H1 (cell line): ENCODE measurements around the gene TSPAN32. TPM values are rescaled to one million over a fixed set of nuclear protein-coding genes. Genes with fewer than 3 reads are reported as not detected.

Experiments used
- CTCF ChIA-PET: fragments of 300-600 bp; sonication (Branson Sonifier 250); formaldehyde crosslinking; loops from one replicate; lab custom pipeline; 2021; ENCODE audit not compliant: partially characterized antibody; lab: Charles Lee
- POLR2A ChIA-PET: fragments of 300-600 bp; sonication (Branson Sonifier 250); formaldehyde crosslinking; loops from one replicate; lab custom pipeline; 2021; ENCODE audit warnings: inconsistent platforms; ENCODE audit not compliant: partially characterized antibody; lab: Charles Lee
- DNase-seq, 2 experiments: peaks; one replicate each; pipeline versions ENCODE4 v3.0.0 to v3.0.0-alpha.2; 2010 to 2022; ENCODE audit warnings: low spot score in 2 of 2, low read depth in 1 of 2, mixed read lengths in 1 of 2
- FAIRE-seq: peaks from 2 replicates; lab custom pipeline; 2011; peaks lifted over from hg19 to GRCh38; lab: Jason Lieb, UNC
- H2AFZ ChIP-seq: 2 replicates; pipeline ENCODE4 v1.8.1; 2012; ENCODE audit warnings: low read length, inconsistent platforms
- H2AK5ac ChIP-seq: 2 replicates; pipeline ENCODE4 v1.6.1; 2013; ENCODE audit warnings: low read depth, low read length
- H2BK120ac ChIP-seq: replicated peaks from 2 replicates; pipeline ENCODE3; 2013; ENCODE audit warnings: low read depth, low read length, inconsistent platforms
- H2BK12ac ChIP-seq: 2 replicates; pipeline ENCODE4 v1.6.1; 2013; ENCODE audit warnings: low read depth, low read length
- H2BK15ac ChIP-seq: 2 replicates; pipeline ENCODE4 v1.6.1; 2013; ENCODE audit warnings: low read length
- H2BK20ac ChIP-seq: 2 replicates; pipeline ENCODE4 v1.6.1; 2013; ENCODE audit warnings: low read length
- H2BK5ac ChIP-seq: 2 replicates; pipeline ENCODE4 v1.6.1; 2013; ENCODE audit warnings: low read depth, low read length
- H3K14ac ChIP-seq: 2 replicates; pipeline ENCODE4 v1.6.1; 2013; ENCODE audit warnings: inconsistent platforms; ENCODE audit not compliant: insufficient read length
- H3K18ac ChIP-seq: 2 replicates; pipeline ENCODE4 v1.6.1; 2013; ENCODE audit warnings: low read length; ENCODE audit errors: extremely low read depth
- H3K23ac ChIP-seq: 2 replicates; pipeline ENCODE4 v1.6.1; 2013; ENCODE audit warnings: inconsistent platforms; ENCODE audit not compliant: insufficient read length
- H3K23me2 ChIP-seq: 2 replicates; pipeline ENCODE4 v1.6.1; 2013; ENCODE audit warnings: low read depth, low read length
- H3K27ac ChIP-seq: 2 replicates; pipeline ENCODE4 v1.6.1; 2011; ENCODE audit warnings: low read depth, low read length, inconsistent platforms
- H3K27me3 ChIP-seq, 4 experiments: replicated peaks in 1 of 4; 1 replicate in 1 of 4; 2 replicates in 3 of 4; pipeline versions ENCODE4 v1.6.1 to v1.8.1; 2011 to 2013; ENCODE audit warnings: low read length in 3 of 4, mild to moderate bottlenecking in 3 of 4, inconsistent platforms in 2 of 4, mixed read lengths in 2 of 4, moderate library complexity in 1 of 4; ENCODE audit not compliant: control insufficient read depth in 3 of 4, insufficient read depth in 3 of 4; ENCODE audit errors: extremely low read depth in 1 of 4
- H3K36me3 ChIP-seq, 4 experiments: 2 replicates each; pipeline versions ENCODE4 v1.6.1 to v1.8.1; 2011 to 2013; ENCODE audit warnings: mild to moderate bottlenecking in 4 of 4, low read length in 3 of 4, moderate library complexity in 2 of 4, control low read depth in 1 of 4, inconsistent platforms in 1 of 4; ENCODE audit not compliant: insufficient read depth in 4 of 4, control insufficient read depth in 2 of 4
- H3K4ac ChIP-seq: replicated peaks from 2 replicates; pipeline ENCODE3; 2013; ENCODE audit warnings: low read length, low read depth, mixed read lengths, inconsistent platforms; ENCODE audit not compliant: insufficient read length
- H3K4me1 ChIP-seq, 4 experiments: replicated peaks in 1 of 4; 1 replicate in 1 of 4; 2 replicates in 3 of 4; pipeline versions ENCODE4 v1.6.1 to v1.8.1; 2011 to 2013; ENCODE audit warnings: low read length in 3 of 4, inconsistent platforms in 2 of 4, mixed read lengths in 1 of 4; ENCODE audit not compliant: insufficient read depth in 4 of 4, control insufficient read depth in 3 of 4
- H3K4me2 ChIP-seq, 2 experiments: 2 replicates each; pipeline versions ENCODE4 v1.6.1 to v1.8.1; 2011 to 2013; ENCODE audit warnings: low read depth in 2 of 2, low read length in 2 of 2, control low read depth in 1 of 2, inconsistent platforms in 1 of 2, mild to moderate bottlenecking in 1 of 2; ENCODE audit not compliant: insufficient read depth in 1 of 2
- H3K4me3 ChIP-seq, 4 experiments: fragments of 200-600, 300-600 bp in 1 of 4; sonication (generic), shearing (Covaris generic), sonication (Bioruptor Twin) in 1 of 4; 2 replicates each; pipeline versions ENCODE4 v1.5.1 to v1.8.1; 2011 to 2016; ENCODE audit warnings: low read length in 4 of 4, low read depth in 3 of 4, control low read depth in 2 of 4, inconsistent platforms in 2 of 4, mild to moderate bottlenecking in 2 of 4, mixed read lengths in 1 of 4, moderate library complexity in 1 of 4; ENCODE audit not compliant: insufficient read depth in 2 of 4; ENCODE audit errors: extremely low read depth in 1 of 4
- H3K56ac ChIP-seq: replicated peaks from 2 replicates; pipeline ENCODE3; 2013; ENCODE audit warnings: low read depth, mild to moderate bottlenecking, mixed read lengths, low read length, inconsistent platforms; ENCODE audit not compliant: insufficient read length
- H3K79me1 ChIP-seq: 2 replicates; pipeline ENCODE4 v1.6.1; 2013; ENCODE audit warnings: low read depth, low read length, control low read depth
- H3K79me2 ChIP-seq, 2 experiments: 2 replicates each; pipeline versions ENCODE4 v1.6.1 to v1.8.1; 2012 to 2013; ENCODE audit warnings: low read length in 2 of 2, mild to moderate bottlenecking in 2 of 2, inconsistent platforms in 1 of 2; ENCODE audit not compliant: insufficient read depth in 2 of 2, control insufficient read depth in 1 of 2
- H3K9ac ChIP-seq, 4 experiments: replicated peaks in 1 of 4; 1 replicate in 1 of 4; 2 replicates in 3 of 4; pipeline versions ENCODE4 v1.6.1 to v1.8.1; 2011 to 2013; ENCODE audit warnings: low read depth in 3 of 4, low read length in 3 of 4, control low read depth in 2 of 4, mild to moderate bottlenecking in 2 of 4, moderate library complexity in 2 of 4, inconsistent platforms in 1 of 4; ENCODE audit errors: extremely low read depth in 1 of 4
- H3K9me3 ChIP-seq, 2 experiments: 2 replicates each; pipeline versions ENCODE4 v1.6.1 to v1.8.1; 2012 to 2013; ENCODE audit warnings: mild to moderate bottlenecking in 2 of 2, moderate library complexity in 2 of 2, control low read depth in 1 of 2, inconsistent platforms in 1 of 2, low read depth in 1 of 2, low read length in 1 of 2, mixed read lengths in 1 of 2; ENCODE audit not compliant: insufficient read depth in 2 of 2
- H4K20me1 ChIP-seq, 2 experiments: replicated peaks in 1 of 2; 2 replicates each; pipeline versions ENCODE3 to v1.8.1; 2011 to 2013; ENCODE audit warnings: inconsistent platforms in 2 of 2, low read length in 2 of 2, mild to moderate bottlenecking in 1 of 2; ENCODE audit not compliant: insufficient read depth in 2 of 2, control insufficient read depth in 1 of 2
- H4K5ac ChIP-seq: 2 replicates; pipeline ENCODE4 v1.6.1; 2013; ENCODE audit warnings: low read length, low read depth, mixed read lengths, inconsistent platforms; ENCODE audit not compliant: insufficient read length
- H4K8ac ChIP-seq: 2 replicates; pipeline ENCODE4 v1.8.0; 2013; ENCODE audit warnings: mild to moderate bottlenecking, moderate library complexity, low read length, inconsistent platforms; ENCODE audit not compliant: insufficient read depth; ENCODE audit errors: extremely low read depth
- H4K91ac ChIP-seq: replicated peaks from 2 replicates; pipeline ENCODE3; 2013; ENCODE audit warnings: low read length, mixed read lengths, inconsistent platforms; ENCODE audit not compliant: insufficient read length
- POLR2AphosphoS5 ChIP-seq: IDR thresholded peaks from 2 replicates; pipeline ENCODE4 v1.6.1; 2011; ENCODE audit warnings: low read depth, low read length
- WGBS, 2 experiments: shearing (Covaris generic) in 1 of 2; methylation state at CpG; one replicate each; pipeline versions ENCODE4 v1.1.6 to v1.1.7; 2013 to 2015; ENCODE audit warnings: low lambda C conversion rate in 2 of 2, mixed read lengths in 2 of 2, inconsistent platforms in 1 of 2, low coverage in 1 of 2, missing lambda C conversion rate in 1 of 2; ENCODE audit not compliant: insufficient replicate concordance in 2 of 2, insufficient coverage in 1 of 2, insufficient read length in 1 of 2; ENCODE audit errors: extremely low coverage in 1 of 2, missing lambda C conversion rate in 1 of 2; 5-methylcytosine and 5-hydroxymethylcytosine counted together
- polyA plus RNA-seq, 7 experiments: library from polyadenylated mRNA; depleted of rRNA in 3 of 7; stranded (reverse) in 5 of 7; unstranded in 2 of 7; fragments of >200 nt in 5 of 7; fragments of 200-250 nt in 2 of 7; gene quantifications; 1 replicate in 5 of 7; 2 replicates in 1 of 7; 4 replicates in 1 of 7; pipeline versions ENCODE4 v1.2.1 to v1.2.3, GENCODE V29; 2011 to 2013; ENCODE audit warnings: missing spikeins in 2 of 7, mixed read lengths in 2 of 7
- total RNA-seq: library from RNA; stranded (reverse); fragmentation: NEBNext Ultra II Directional; extraction: Animal tissue kit (Norgen Biotek cat#: 25700); gene quantifications from 2 replicates; pipeline ENCODE4 v1.2.1, GENCODE V29; 2021

The TSPAN32 gene
- total and polyA plus RNA-seq, 2 of the 8 experiments (the other 6 are each of a cell fraction or from before 2014, with no cell fraction given) = not detected

- ChIA-PET POLR2A (interaction anchor here (1.3 kb wide), 1 partner anchor 30 kb away, joined by 3 read pairs; no protein-coding TSS in a partner anchor), CTCF (no interaction called here)
- 78% methylated on average over 10 of the region's 10 CpGs; no CpG with 5 or more reads in 1 of the 2 experiments for WGBS, 2 experiments
- H2BK15ac ChIP-seq = no peak overlapping the region
- H3K9ac ChIP-seq = no peak overlapping the region
- no peak overlapping the region for H3K56ac ChIP-seq
- no peaks in the 10 kb centered on the region for H3K79me2 ChIP-seq
- no peak overlapping the region for H4K5ac ChIP-seq
- no peak overlapping the region for H3K23ac ChIP-seq
- H3K18ac ChIP-seq = no peak overlapping the region
- H3K14ac ChIP-seq = no peak overlapping the region
- no peak overlapping the region for H2BK20ac ChIP-seq
- H4K20me1 ChIP-seq = no peaks in the 10 kb centered on the region
- H2AFZ ChIP-seq = no peak overlapping the region
- no peaks in the 10 kb centered on the region for H3K23me2 ChIP-seq
- H3K36me3 ChIP-seq = no peaks in the 10 kb centered on the region
- H4K91ac ChIP-seq = no peak overlapping the region
- no peaks in the 10 kb centered on the region for H3K4me1 ChIP-seq
- H3K27ac ChIP-seq = no peak overlapping the region
- no peak for DNase-seq
- H2BK12ac ChIP-seq = no peak overlapping the region
- H3K79me1 ChIP-seq = no peaks in the 10 kb centered on the region; the same call in 1 of the 2 replicates
- H2BK120ac ChIP-seq = no peak overlapping the region
- H3K4ac ChIP-seq = no peak overlapping the region
- no peak overlapping the region for H3K4me3 ChIP-seq
- H3K9me3 ChIP-seq = peaks cover 14 to 40% of the 10 kb centered on the region in 2 experiments; a peak in 3 of 4 replicates
- H2BK5ac ChIP-seq = no peak overlapping the region
- H3K4me2 ChIP-seq = no peak overlapping the region
- H2AK5ac ChIP-seq = peak overlapping the region; percentile 90; the same call in 1 of the 2 replicates
- no peak for FAIRE-seq
- no peaks in the 10 kb centered on the region for H3K27me3 ChIP-seq
- no peak overlapping the region for H4K8ac ChIP-seq
- no peak for TF ChIP-seq POLR2AphosphoS5
These were observed 44.9 kb downstream of the TSPAN32 start for GRCh38 chr11:2346586-2347307.
